Mesodermal cell (in vitro differentiated cells): Measurements from ENCODE around the gene ZEB2.

ENCODE experiments used
- H3K27ac ChIP-seq: 2 replicates; pipeline ENCODE4 v1.7.0; 2013; ENCODE audit warnings: mild to moderate bottlenecking, low read depth, low read length, moderate library complexity; ENCODE audit not compliant: severe bottlenecking
- H3K36me3 ChIP-seq: 2 replicates; pipeline ENCODE4 v1.7.1; 2013; ENCODE audit warnings: mild to moderate bottlenecking, low read length, moderate library complexity; ENCODE audit not compliant: control insufficient read depth, insufficient read depth
- H3K4me1 ChIP-seq: one replicate; pipeline ENCODE4 v1.7.1; 2013; ENCODE audit warnings: mild to moderate bottlenecking, low read length; ENCODE audit not compliant: insufficient read depth, control insufficient read depth, poor library complexity, severe bottlenecking
- H3K4me3 ChIP-seq: 2 replicates; pipeline ENCODE4 v1.7.0; 2013; ENCODE audit warnings: low read length, control low read depth, mild to moderate bottlenecking; ENCODE audit not compliant: insufficient read depth, poor library complexity, severe bottlenecking; ENCODE audit errors: extremely low read depth
- H3K9me3 ChIP-seq: 2 replicates; pipeline ENCODE4 v1.7.1; 2013; ENCODE audit warnings: mild to moderate bottlenecking, low read length, moderate library complexity; ENCODE audit not compliant: control insufficient read depth
- WGBS, 2 experiments: methylation state at CpG; one replicate each; pipeline ENCODE4 v1.1.5; 2013; ENCODE audit warnings: missing lambda C conversion rate in 2 of 2; ENCODE audit not compliant: insufficient coverage in 2 of 2; 5-methylcytosine and 5-hydroxymethylcytosine counted together

The ZEB2 gene

DNA sequence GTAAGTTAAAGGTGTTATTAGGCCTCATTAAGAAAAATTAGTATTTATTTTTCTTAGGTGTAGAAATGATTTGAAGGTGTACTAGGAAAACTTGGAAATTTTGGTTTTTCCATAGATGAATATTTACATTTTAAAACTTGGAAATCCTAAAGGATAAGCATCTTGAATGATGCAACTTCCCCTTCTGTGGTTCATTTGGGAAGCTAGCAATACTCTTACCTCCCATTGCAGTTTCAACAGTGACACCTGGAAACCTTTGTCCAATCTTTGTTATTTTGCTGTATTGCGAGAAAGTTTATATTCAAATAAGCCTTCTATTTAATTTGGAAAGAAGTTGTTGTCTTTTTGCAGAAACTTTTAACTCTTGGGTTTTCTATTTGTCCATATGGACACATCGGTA is 68.5 kb downstream of the ZEB2 start:
- no peak overlapping the region for H3K4me3 ChIP-seq
- H3K27ac ChIP-seq = no peak overlapping the region
- no CpG with 5 or more reads among the region's 2 CpGs for WGBS, 2 experiments
- peaks cover 44% of the 10 kb centered on the region for H3K36me3 ChIP-seq
- peaks cover 1% of the 10 kb centered on the region for H3K9me3 ChIP-seq
- peaks cover 64% of the 10 kb centered on the region for H3K4me1 ChIP-seq

DNA sequence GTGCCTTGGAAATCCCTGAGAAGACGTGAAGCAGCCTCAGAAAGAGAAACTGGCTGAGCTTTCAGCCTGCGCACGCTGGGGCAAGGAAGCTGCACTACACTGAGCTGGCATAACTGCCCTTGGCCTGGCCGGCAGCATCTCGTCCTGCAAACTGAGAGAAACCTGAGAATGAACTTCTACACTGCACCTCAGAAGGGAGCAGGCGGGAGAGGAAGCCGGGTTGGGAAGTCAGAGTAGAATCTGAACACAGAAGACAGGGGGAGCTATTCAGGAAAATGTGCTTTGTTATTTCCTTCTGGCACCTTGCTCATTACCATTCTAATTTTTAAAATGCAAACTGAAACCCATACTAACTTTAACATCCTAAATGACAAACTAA is 70.9 kb downstream of the ZEB2 start:
- H3K4me1 ChIP-seq = peaks cover 47% of the 10 kb centered on the region
- H3K4me3 ChIP-seq = no peak overlapping the region
- peaks cover 54% of the 10 kb centered on the region for H3K36me3 ChIP-seq
- no peak overlapping the region for H3K27ac ChIP-seq
- WGBS, 2 experiments = 63 to 80% methylated on average over 5 to 6 of the region's 7 CpGs
- peaks cover 5% of the 10 kb centered on the region for H3K9me3 ChIP-seq

DNA sequence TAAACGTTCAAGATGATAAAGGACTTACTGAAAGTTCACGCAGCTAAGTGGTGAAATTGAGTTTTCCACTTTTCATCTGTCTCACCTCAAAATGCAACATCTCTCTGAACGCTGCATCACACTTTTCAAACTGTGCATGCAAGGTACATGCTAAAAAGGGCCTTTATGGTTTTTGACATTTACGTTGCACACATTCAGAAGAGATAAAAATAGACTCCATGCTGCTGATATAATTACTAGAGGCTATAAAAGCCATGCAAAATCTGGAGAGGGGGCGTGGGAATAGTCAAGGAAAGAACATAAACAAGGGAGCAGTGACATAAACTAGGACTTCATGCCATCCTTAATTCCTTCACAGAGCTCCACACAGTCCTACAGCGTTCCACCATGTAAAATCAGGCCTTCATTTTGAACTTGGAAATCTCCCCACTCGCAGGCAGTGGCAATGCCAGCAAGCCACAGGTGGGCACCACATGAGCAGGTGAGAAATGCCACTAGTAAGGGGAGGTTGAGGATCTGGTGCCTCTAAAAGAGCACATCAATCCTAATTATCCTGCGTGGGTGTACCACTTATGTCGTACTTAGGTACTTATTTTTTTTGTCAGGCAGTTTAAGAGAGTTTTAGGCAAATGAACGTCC is 71.4 kb downstream of the ZEB2 start:
- 92 to 94% methylated on average over 5 of the region's 10 CpGs for WGBS, 2 experiments
- Histone ChIP-seq H3K27ac (no peak overlapping the region), H3K9me3 (peaks cover 5% of the 10 kb centered on the region)

DNA sequence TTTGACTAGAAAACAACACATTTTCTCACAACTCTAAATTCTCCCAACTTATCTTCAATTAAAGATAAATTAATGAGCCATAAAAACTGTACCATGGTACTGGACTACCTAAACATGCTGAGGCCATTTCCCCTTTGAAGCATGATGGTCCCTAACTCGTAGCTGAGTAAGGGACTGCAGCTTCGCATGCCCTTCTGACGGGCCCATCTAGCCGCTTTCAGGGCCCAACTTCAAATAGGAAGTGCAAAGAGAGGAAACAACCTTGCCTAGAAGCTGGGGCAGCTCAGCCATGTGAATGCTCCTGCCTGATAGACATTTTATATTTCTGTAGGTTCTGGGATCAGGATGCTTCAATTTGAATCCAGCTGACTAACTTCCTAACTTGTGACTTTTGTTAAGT is 72.4 kb downstream of the ZEB2 start:
- Histone ChIP-seq H3K4me1 (peaks cover 37% of the 10 kb centered on the region), H3K36me3 (peaks cover 54% of the 10 kb centered on the region), H3K4me3 (no peak overlapping the region), H3K9me3 (peaks cover 5% of the 10 kb centered on the region), H3K27ac (no peak overlapping the region)
- WGBS, 2 experiments = 94 to 100% methylated on average over 2 to 4 of the region's 4 CpGs

More for the DNA sequence above, 71.4 kb downstream of the ZEB2 start:
- Histone ChIP-seq H3K36me3 (peaks cover 54% of the 10 kb centered on the region), H3K4me3 (no peak overlapping the region), H3K4me1 (peaks cover 46% of the 10 kb centered on the region)

DNA sequence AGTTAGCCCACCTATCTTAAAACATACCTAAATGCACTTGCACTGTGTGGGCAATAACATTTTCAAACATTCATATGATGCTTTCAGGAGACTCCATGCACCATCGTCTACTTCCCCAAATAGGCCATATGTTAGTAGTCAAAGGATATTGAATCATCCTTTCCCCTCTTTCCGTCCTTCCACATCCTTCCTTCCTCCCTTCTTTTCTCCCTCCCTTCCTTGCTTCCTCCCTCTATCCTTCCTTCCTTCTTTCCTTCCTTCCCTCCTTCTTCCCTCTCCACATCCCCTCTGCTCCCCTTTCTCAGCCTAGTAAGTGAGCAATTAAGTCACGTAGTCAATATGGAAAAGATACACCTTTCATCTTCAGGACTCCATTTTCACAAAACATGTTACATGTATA is 73.8 kb downstream of the ZEB2 start:
- no peak overlapping the region for H3K27ac ChIP-seq
- H3K9me3 ChIP-seq = peaks cover 5% of the 10 kb centered on the region
- peaks cover 49% of the 10 kb centered on the region for H3K36me3 ChIP-seq
- peaks cover 34% of the 10 kb centered on the region for H3K4me1 ChIP-seq
- WGBS, 2 experiments = 100% methylated on average over 2 of the region's 3 CpGs
- H3K4me3 ChIP-seq = no peak overlapping the region

DNA sequence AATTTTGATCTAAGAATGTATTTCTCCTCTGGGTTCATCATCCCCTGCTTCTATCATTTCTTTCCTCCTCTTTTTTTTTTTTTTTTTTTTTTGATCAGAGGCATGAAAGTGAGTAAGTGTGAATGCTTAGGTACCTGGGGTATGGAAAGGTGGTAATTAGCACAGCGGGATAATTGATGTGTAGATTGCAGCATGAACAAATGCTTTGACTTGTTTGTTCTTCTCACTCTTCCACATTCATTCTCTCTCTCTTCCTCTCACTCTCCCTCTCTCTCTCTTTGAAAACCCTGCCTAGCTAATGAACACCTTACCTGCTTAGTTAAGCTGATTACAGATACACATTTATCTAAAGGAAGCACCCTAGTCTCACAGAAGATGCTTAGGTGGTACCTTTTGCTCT is 74.7 kb downstream of the ZEB2 start:
- Histone ChIP-seq H3K27ac (no peak overlapping the region), H3K4me1 (peaks cover 41% of the 10 kb centered on the region), H3K36me3 (peaks cover 47% of the 10 kb centered on the region), H3K9me3 (peaks cover 5% of the 10 kb centered on the region), H3K4me3 (no peak overlapping the region)
- WGBS, 2 experiments = no CpG with 5 or more reads among the region's 1 CpG

DNA sequence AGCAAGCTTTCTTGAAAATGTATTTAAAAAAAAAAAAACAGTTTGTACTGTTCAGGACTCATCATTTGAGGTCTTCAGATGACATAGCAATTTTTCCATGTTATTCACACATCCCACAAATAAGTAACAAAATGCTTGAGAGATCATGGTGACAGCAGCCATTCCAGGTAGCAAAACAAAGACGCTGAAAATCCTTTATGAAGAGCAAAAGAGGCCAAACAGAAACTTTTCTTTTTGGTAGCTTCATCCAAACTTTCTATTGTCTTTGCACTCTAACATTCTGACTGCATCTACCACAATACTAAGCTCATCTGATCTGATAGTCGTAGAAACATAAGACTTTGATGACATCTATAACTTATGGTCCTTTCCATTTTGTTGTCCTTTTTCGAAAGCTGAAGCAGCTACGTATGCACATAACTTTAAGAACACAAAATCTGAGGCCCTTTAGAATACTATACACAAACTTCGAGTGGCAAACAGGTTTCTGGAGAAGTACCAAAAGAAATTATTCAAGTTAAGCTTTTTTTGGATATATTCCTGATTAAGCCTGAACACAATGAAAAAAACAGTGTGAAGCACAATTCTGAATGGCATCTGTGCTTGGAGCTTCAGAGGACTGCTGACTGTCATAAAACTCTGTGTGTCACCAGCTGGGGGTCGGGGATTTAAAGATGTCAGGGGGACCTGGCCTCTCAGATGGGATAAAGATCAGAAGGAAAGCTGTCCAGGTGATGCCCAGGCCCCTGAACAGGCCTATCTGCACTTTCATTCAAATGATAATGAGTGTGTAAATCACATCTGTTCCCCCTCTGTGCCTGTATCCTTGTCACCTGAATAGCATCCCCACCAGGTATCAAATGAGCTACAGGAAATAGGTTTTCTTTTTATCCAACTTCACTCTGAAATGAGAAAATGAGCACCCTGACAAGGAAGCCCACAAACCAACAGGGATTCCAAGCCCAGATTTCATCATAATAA is 75.8 kb downstream of the ZEB2 start:
- H3K4me1 ChIP-seq = peaks cover 32% of the 10 kb centered on the region
- WGBS, 2 experiments = 36 to 37% methylated on average over 3 of the region's 6 CpGs
- H3K27ac ChIP-seq = peak overlapping the region; percentile 29
- H3K36me3 ChIP-seq = peaks cover 44% of the 10 kb centered on the region
- peaks cover 5% of the 10 kb centered on the region for H3K9me3 ChIP-seq
- H3K4me3 ChIP-seq = no peak overlapping the region

DNA sequence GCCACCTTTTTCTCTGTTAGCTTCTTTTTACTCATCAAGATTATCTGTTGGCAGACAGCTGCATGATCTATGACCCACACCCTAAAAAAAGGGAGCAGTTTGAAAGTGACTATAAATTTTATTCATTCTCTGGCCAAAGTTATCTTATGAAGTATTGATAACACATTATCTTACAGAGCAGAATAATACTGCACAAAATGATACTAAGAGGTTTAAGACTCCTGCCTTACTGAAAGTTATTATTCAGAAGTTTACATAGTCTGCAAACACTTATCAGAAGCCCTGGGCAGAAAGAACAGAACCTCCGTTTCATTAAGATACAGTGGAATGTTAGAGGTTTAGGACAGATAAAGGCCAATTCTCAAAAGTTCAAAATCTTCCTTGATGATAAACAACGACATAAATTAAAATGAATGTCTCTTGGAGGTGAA is 78.2 kb downstream of the ZEB2 start:
- H3K4me3 ChIP-seq = no peak overlapping the region
- no CpG with 5 or more reads among the region's 2 CpGs for WGBS, 2 experiments
- H3K9me3 ChIP-seq = peaks cover 5% of the 10 kb centered on the region
- peaks cover 35% of the 10 kb centered on the region for H3K36me3 ChIP-seq
- peaks cover 29% of the 10 kb centered on the region for H3K4me1 ChIP-seq
- peak overlapping the region; percentile 2 for H3K27ac ChIP-seq

DNA sequence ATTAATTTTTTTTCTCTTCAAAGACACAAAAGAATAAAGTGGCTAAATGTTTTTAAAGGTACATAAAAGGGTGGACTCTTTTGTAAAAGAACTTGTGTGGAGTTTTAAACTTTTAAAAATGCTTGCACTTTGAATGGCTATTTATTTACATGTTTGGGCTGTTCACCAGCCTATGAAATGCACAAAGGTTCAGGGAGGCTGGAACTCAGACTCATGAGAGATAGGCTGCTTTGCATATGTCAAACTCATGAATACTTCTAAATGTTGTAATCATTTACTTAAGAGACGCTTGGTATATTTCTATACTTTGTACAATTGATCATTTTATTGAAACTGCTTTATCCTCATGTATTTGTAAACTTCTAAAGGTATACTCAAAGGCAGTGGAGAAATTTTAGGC is 79.9 kb downstream of the ZEB2 start:
- H3K27ac ChIP-seq = no peak overlapping the region
- peaks cover 29% of the 10 kb centered on the region for H3K4me1 ChIP-seq
- H3K36me3 ChIP-seq = peaks cover 34% of the 10 kb centered on the region
- H3K4me3 ChIP-seq = no peak overlapping the region
- no peaks in the 10 kb centered on the region for H3K9me3 ChIP-seq
- no CpG with 5 or more reads among the region's 1 CpG for WGBS, 2 experiments

DNA sequence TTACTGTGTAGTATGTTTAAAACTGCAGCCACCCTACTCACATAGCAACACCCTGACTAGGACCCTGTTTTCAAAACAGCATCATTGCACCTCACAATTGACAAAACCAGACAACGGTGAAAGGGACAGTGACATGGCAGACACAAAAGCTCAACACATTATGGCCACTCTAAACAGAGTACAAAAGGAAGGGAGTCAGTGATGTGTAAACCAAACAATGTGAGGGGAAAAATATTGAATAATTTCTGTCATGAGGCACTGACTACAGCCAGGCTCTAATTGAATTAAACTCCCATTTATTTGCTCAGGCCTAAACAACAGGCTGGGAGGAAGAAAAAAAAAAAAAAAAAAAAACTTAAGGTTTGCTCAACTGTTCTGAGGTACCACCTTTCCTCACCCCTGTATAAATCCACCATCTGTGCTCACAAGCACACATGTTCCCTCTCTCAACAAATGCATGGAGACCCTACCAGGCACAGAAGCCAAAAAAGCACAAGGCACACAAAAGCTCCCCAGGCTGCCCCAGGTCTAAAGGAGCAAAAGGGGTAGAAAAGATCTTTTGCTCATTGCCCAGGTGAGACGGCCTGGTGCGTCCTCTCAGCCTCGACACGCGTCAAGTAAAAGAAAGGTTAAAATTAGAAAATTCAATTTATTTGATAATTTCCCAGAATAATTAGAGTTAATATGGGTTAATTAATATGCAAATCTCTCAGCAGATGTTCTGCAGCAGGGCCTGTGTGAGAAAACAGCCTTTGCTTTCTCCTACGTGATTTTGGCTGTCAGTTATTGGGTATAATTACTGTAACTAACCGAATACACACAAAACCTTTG is 80.9 kb downstream of the ZEB2 start:
- H3K4me3 ChIP-seq = no peak overlapping the region
- H3K36me3 ChIP-seq = peaks cover 37% of the 10 kb centered on the region
- peaks cover 25% of the 10 kb centered on the region for H3K4me1 ChIP-seq
- no peaks in the 10 kb centered on the region for H3K9me3 ChIP-seq
- H3K27ac ChIP-seq = no peak overlapping the region
- WGBS, 2 experiments = no CpG with 5 or more reads among the region's 8 CpGs
